MCF 10A (cell line): ENCODE data around the gene TATDN3. TPM values are rescaled to one million over a fixed set of nuclear protein-coding genes. Genes with fewer than 3 reads are reported as not detected.

Source experiments
- BruUV-seq: library from RNA; stranded (reverse); fragments of 400-500 nt; replicated peaks from 2 replicates; lab custom pipeline; 2021; lab: Mats Ljungman, UMichigan
- CTCF ChIA-PET: fragments of 300-600 bp; sonication (Branson Sonifier 250); formaldehyde crosslinking; extraction: SDS; loops from one replicate; lab custom pipeline; 2021; ENCODE audit warnings: antibody characterized with exemption, inconsistent platforms; lab: Yijun Ruan, JAX
- POLR2A ChIA-PET: fragments of 300-600, 350-650 bp; sonication (Branson Sonifier 250); formaldehyde crosslinking; extraction: SDS; loops from one replicate; lab custom pipeline; 2020; ENCODE audit warnings: antibody characterized with exemption, inconsistent platforms; lab: Yijun Ruan, JAX
- DNase-seq: peaks from one replicate; pipeline ENCODE4 v3.0.0-alpha.2; 2018; ENCODE audit not compliant: unreplicated experiment
- H3K27ac Mint-ChIP-seq: one replicate; pipeline ENCODE4 v1.8.0; 2022; ENCODE audit warnings: mild to moderate bottlenecking, low read depth, mixed read lengths; ENCODE audit not compliant: unreplicated experiment
- H3K27me3 Mint-ChIP-seq: one replicate; pipeline ENCODE4 v1.8.0; 2022; ENCODE audit warnings: mixed read lengths; ENCODE audit not compliant: insufficient read depth, unreplicated experiment
- H3K36me3 Mint-ChIP-seq: one replicate; pipeline ENCODE4 v1.8.0; 2022; ENCODE audit warnings: mild to moderate bottlenecking, moderate library complexity, mixed read lengths; ENCODE audit not compliant: insufficient read depth, unreplicated experiment
- H3K4me1 Mint-ChIP-seq: one replicate; pipeline ENCODE4 v1.8.0; 2022; ENCODE audit warnings: mixed read lengths; ENCODE audit not compliant: insufficient read depth, unreplicated experiment
- H3K4me3 Mint-ChIP-seq: one replicate; pipeline ENCODE4 v1.8.0; 2022; ENCODE audit warnings: mild to moderate bottlenecking, moderate library complexity, mixed read lengths; ENCODE audit not compliant: unreplicated experiment
- H3K9me3 Mint-ChIP-seq: one replicate; pipeline ENCODE4 v1.8.0; 2022; ENCODE audit warnings: mixed read lengths; ENCODE audit not compliant: unreplicated experiment
- intact Hi-C: fragments of 100-400 bp; cut with micrococcal nuclease; formaldehyde crosslinking; loops from 2 replicates; pipeline ENCODE4 v1.14.1; 2022
- total RNA-seq: library from RNA; stranded (reverse); gene quantifications from 2 replicates; pipeline ENCODE4 v1.2.3, GENCODE V29; 2022
- TF ChIP-seq, protein P1 (sequence below): fragments of 200-600 bp; IDR thresholded peaks from one replicate; pipeline ENCODE4 v1.8.0; 2022; ENCODE audit warnings: antibody characterized with exemption, mild to moderate bottlenecking; ENCODE audit not compliant: unreplicated experiment

TATDN3 gene
- total RNA-seq, 1 experiment from 2014 or later = 31.5 TPM

DNA sequence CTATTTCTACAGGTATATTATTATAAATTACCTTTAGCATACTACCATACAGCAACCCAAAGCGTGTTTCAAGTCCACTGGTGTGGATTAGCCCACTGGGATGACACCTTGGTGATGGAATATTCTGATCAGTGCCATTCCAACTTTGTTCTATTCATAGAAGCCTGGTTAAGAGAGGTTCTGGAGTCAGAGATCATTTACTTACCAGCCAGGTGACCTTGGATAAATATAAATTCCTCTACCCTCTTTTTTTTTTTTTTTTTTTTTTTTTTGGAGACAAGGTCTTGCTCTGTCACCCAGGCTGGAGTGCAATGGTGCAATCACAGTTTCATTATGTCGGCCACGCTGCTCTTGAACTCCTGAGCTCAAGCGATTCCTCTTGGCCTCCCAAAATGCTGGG, 55.9 kb downstream of the TATDN3 start, which contains the start of gene SPATA45:
Gene SPATA45 (minus strand): TSS at position 101 of the 400 bp plus-strand sequence. CDS start 11,500 bp downstream, outside the sequence.
- no peaks in the 10 kb centered on the region for H3K27me3 Mint-ChIP-seq
- CTCF ChIA-PET = interaction anchor here (0.6 to 1.3 kb wide), 2 partner anchors 9 to 14 kb away, joined by 3 to 6 read pairs; no protein-coding TSS in a partner anchor
- no peak within 1 kb of the TSS for H3K4me3 Mint-ChIP-seq
- no peak within 1 kb of the TSS for H3K27ac Mint-ChIP-seq
- TF ChIP-seq, protein P1, sequence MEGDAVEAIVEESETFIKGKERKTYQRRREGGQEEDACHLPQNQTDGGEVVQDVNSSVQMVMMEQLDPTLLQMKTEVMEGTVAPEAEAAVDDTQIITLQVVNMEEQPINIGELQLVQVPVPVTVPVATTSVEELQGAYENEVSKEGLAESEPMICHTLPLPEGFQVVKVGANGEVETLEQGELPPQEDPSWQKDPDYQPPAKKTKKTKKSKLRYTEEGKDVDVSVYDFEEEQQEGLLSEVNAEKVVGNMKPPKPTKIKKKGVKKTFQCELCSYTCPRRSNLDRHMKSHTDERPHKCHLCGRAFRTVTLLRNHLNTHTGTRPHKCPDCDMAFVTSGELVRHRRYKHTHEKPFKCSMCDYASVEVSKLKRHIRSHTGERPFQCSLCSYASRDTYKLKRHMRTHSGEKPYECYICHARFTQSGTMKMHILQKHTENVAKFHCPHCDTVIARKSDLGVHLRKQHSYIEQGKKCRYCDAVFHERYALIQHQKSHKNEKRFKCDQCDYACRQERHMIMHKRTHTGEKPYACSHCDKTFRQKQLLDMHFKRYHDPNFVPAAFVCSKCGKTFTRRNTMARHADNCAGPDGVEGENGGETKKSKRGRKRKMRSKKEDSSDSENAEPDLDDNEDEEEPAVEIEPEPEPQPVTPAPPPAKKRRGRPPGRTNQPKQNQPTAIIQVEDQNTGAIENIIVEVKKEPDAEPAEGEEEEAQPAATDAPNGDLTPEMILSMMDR = no peak
- H3K36me3 Mint-ChIP-seq = no peaks in the 10 kb centered on the region
- POLR2A ChIA-PET = interaction anchor here (2.2 kb wide), 1 partner anchor 10 kb away, joined by 15 read pairs; the partner anchor contains the start of gene FLVCR1
- BruUV-seq = no TSS peak
- intact Hi-C loops = no loop called here
- DNase-seq = no peak
- no peaks in the 10 kb centered on the region for H3K4me1 Mint-ChIP-seq
- no peaks in the 10 kb centered on the region for H3K9me3 Mint-ChIP-seq

DNA sequence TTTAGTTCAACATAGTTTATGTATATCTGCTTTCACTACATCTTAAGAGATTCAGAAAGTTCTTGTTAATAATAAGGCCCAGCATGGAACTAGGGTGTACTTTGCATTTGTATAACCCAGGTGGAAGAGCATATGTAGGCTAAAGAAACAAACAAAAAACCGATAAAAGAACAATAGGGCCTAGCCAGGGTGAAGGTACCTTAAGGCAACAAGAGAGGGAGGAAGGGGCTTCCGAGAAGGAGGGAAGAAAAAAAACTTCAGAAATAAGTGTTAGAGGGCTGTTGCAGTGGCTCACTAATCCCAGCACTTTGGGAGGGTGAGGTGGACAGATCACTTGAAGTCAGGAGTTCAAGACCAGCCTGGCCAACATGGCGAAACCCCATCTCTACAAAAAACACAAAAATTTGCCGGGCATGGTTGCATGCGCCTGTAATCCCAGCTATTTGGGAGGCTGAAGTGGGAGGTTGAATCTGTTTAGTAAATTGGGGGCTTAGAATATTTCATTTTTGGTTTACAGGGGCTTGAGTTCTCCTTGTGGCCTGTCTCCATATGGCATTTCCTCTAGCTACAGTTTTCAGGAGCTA, 60.5 kb downstream of the TATDN3 start:
- Mint-ChIP-seq H3K4me3 (no peak overlapping the region), H3K4me1 (peaks cover 6% of the 10 kb centered on the region), H3K9me3 (no peaks in the 10 kb centered on the region), H3K27ac (no peak overlapping the region), H3K27me3 (no peaks in the 10 kb centered on the region), H3K36me3 (no peaks in the 10 kb centered on the region)
- CTCF ChIA-PET = no interaction called here
- POLR2A ChIA-PET = no interaction called here
- DNase-seq = no peak
- TF ChIP-seq, protein P1 = no peak
- no TSS peak for BruUV-seq
- intact Hi-C loops = no loop called here

DNA sequence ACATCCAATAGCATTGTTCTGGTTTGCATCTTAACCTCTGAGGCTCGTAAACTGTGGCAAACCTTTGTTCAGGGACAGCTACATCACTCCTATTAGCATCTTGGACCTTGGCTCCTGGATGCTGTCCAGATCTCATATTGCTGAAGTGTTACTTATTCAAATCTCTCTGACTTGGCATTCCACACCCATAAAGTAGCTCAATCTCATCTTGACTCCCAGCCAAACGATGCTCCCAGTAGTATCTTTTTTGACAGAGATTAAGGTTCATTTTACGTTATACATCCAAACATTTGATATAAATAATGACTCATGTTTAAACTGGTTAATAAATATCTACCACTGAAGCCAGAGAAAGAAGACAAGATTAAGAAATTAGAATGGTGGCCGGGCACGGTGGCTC, 62.0 kb downstream of the TATDN3 start:
- Mint-ChIP-seq H3K4me3 (no peak overlapping the region), H3K27ac (no peak overlapping the region), H3K4me1 (peaks cover 6% of the 10 kb centered on the region), H3K27me3 (no peaks in the 10 kb centered on the region), H3K9me3 (no peaks in the 10 kb centered on the region), H3K36me3 (peaks cover 7% of the 10 kb centered on the region)
- DNase-seq = no peak
- BruUV-seq = no TSS peak
- TF ChIP-seq, protein P1 = no peak
- CTCF ChIA-PET = interaction anchor here (1.1 kb wide), 1 partner anchor 39 kb away, joined by 4 read pairs; no protein-coding TSS in a partner anchor
- POLR2A ChIA-PET = interaction anchor here (0.6 to 1.1 kb wide), 2 partner anchors 8 to 20 kb away, joined by 3 to 4 read pairs; no protein-coding TSS in a partner anchor
- intact Hi-C loops = no loop called here

DNA sequence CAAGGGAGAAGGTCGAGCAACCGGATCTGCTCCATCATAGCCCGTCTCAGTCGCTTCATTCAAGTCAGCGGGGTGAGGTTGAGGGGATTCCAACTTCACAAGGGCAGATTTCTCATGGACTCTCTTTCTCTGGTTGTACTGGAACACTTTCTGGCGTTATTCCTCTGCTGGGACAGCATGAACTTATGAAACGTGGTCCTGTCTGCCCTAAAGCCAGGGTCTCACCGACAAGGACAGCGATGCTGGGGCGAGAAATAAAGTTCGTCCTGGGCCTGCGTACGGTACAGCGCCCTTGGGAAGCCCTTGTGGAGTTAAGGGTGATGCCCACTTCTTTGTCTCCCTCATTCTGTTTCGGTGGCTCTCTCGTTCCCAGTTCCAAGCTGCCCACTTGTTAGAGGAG, 65.1 kb downstream of the TATDN3 start:
- BruUV-seq = TSS peak; percentile 63
- Mint-ChIP-seq H3K4me1 (peaks cover 11% of the 10 kb centered on the region), H3K36me3 (peaks cover 7% of the 10 kb centered on the region), H3K9me3 (no peaks in the 10 kb centered on the region), H3K27ac (no peak overlapping the region), H3K27me3 (no peaks in the 10 kb centered on the region), H3K4me3 (no peak overlapping the region)
- ChIA-PET POLR2A (interaction anchor here (0.6 to 5.5 kb wide), 13 partner anchors 11 to 248 kb away, joined by 3 to 134 read pairs (median 10); partner anchors contain the start of genes ATF3, NSL1 and TATDN3), CTCF (interaction anchor here (0.6 to 1.1 kb wide), 4 partner anchors 17 to 312 kb away, joined by 3 to 4 read pairs (median 3); no protein-coding TSS in a partner anchor)
- no peak for DNase-seq
- intact Hi-C loops = loop anchor here (1.0 to 5.0 kb wide), 3 partner anchors 65 to 379 kb away; partner anchors contain the start of genes NSL1 and TATDN3
- TF ChIP-seq, protein P1 = no peak
